ENCODE data around the gene ZNF710. TPM values are rescaled to one million over a fixed set of nuclear protein-coding genes. Genes with fewer than 3 reads are reported as not detected.

The ZNF710 gene
- total RNA-seq, 1 donor from 2014 or later, result 26.9 TPM

DNA sequence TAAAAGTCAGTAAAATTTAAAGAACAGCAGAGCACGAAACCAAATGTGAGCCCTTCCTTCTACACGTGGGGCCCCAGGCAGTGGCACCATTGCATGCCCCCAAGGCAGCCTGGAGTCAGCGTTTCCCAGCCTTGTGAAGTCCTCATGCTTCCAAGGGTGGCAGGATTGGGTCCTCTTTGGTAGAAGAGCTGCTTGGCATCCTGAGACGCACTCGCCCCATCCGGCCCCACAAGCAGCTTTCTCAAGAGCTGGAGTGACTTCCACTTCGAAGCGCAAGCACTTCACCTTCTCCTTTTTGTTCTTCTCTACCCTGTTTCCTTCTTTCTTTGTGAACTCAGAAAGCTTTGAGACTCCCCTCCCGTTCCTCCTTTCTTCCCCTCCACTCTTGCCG is 34.7 kb downstream of the ZNF710 start:
- no peaks in the 10 kb centered on the region for H3K27me3 ChIP-seq (ENCODE audit: insufficient read depth, low read length)
- TF ChIP-seq, protein P1, sequence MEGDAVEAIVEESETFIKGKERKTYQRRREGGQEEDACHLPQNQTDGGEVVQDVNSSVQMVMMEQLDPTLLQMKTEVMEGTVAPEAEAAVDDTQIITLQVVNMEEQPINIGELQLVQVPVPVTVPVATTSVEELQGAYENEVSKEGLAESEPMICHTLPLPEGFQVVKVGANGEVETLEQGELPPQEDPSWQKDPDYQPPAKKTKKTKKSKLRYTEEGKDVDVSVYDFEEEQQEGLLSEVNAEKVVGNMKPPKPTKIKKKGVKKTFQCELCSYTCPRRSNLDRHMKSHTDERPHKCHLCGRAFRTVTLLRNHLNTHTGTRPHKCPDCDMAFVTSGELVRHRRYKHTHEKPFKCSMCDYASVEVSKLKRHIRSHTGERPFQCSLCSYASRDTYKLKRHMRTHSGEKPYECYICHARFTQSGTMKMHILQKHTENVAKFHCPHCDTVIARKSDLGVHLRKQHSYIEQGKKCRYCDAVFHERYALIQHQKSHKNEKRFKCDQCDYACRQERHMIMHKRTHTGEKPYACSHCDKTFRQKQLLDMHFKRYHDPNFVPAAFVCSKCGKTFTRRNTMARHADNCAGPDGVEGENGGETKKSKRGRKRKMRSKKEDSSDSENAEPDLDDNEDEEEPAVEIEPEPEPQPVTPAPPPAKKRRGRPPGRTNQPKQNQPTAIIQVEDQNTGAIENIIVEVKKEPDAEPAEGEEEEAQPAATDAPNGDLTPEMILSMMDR (IDR thresholded peaks at IDR 0.05; ENCODE audit: insufficient read depth, low read depth, low read length), result no peak
- no peak for TF ChIP-seq EZH2 (IDR thresholded peaks at IDR 0.05; ENCODE audit: insufficient read depth, low read length)
- Mint-ChIP-seq H3K4me3 (ENCODE audit: unreplicated experiment) (peak overlapping the region; percentile 62), H3K27me3 (ENCODE audit: low read depth, unreplicated experiment) (no peaks in the 10 kb centered on the region), H3K4me1 (ENCODE audit: low read depth, unreplicated experiment) (peaks cover 42% of the 10 kb centered on the region), H3K27ac (ENCODE audit: unreplicated experiment) (peak overlapping the region; percentile 86), H3K36me3 (ENCODE audit: low read depth, unreplicated experiment) (no peaks in the 10 kb centered on the region), H3K9me3 (ENCODE audit: unreplicated experiment) (no peaks in the 10 kb centered on the region)
- H3K4me3 ChIP-seq (ENCODE audit: insufficient read depth, low read depth, low read length), result no peak overlapping the region
- H3K27ac ChIP-seq (ENCODE audit: low read depth, low read length), result no peak overlapping the region
- H3K4me2 ChIP-seq (ENCODE audit: low read length), result peak overlapping the region; percentile 55
- no peaks in the 10 kb centered on the region for H3K36me3 ChIP-seq (ENCODE audit: insufficient read depth, low read length)
- peaks cover 48% of the 10 kb centered on the region for H3K79me2 ChIP-seq (ENCODE audit: insufficient read depth, low read length)
- H2AFZ ChIP-seq (ENCODE audit: low read depth, low read length), result peak overlapping the region; percentile 5
- H3K9me3 ChIP-seq (ENCODE audit: insufficient read depth, low read depth, low read length), result no peaks in the 10 kb centered on the region
- DNase-seq (ENCODE audit: low read depth) (no peak), FAIRE-seq (no peak)
- H3K9ac ChIP-seq (ENCODE audit: low read length), result no peak overlapping the region
- H3K4me1 ChIP-seq (ENCODE audit: insufficient read depth, low read length), result peaks cover 40% of the 10 kb centered on the region
- peaks cover 32% of the 10 kb centered on the region for H4K20me1 ChIP-seq (ENCODE audit: insufficient read depth, low read length)

DNA sequence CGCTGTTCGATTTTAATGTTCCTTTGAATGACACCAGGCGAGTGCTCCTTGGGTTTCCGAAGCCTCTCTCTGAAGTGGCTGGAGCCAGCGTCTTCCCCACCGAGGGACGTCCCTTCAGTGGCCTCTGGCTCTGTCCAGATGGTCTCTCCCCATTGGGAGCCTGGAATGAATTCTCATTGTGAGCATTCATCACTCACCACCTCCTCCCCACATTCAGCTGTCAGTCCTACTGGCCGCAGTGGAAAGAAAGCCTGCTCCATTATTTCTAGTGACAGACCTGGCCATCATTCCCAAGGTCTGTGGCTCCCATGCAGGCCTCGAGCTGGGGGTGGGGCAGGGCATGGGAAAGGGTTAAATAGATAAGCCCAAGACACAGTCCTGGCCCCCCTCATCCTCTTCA is 35.2 kb downstream of the ZNF710 start:
- no peak overlapping the region for H3K27ac ChIP-seq (ENCODE audit: low read depth, low read length)
- DNase-seq (ENCODE audit: low read depth) (no peak), FAIRE-seq (no peak)
- H3K4me3 Mint-ChIP-seq (ENCODE audit: unreplicated experiment), result no peak overlapping the region
- no peak overlapping the region for H2AFZ ChIP-seq (ENCODE audit: low read depth, low read length)
- no peaks in the 10 kb centered on the region for H3K9me3 Mint-ChIP-seq (ENCODE audit: unreplicated experiment)
- H3K27me3 Mint-ChIP-seq (ENCODE audit: low read depth, unreplicated experiment), result no peaks in the 10 kb centered on the region
- H3K9me3 ChIP-seq (ENCODE audit: insufficient read depth, low read depth, low read length), result no peaks in the 10 kb centered on the region
- no peak overlapping the region for H3K27ac Mint-ChIP-seq (ENCODE audit: unreplicated experiment)
- H4K20me1 ChIP-seq (ENCODE audit: insufficient read depth, low read length), result peaks cover 31% of the 10 kb centered on the region
- peaks cover 45% of the 10 kb centered on the region for H3K4me1 Mint-ChIP-seq (ENCODE audit: low read depth, unreplicated experiment)
- H3K36me3 ChIP-seq (ENCODE audit: insufficient read depth, low read length), result no peaks in the 10 kb centered on the region
- no peak overlapping the region for H3K9ac ChIP-seq (ENCODE audit: low read length)
- TF ChIP-seq, protein P1 (IDR thresholded peaks at IDR 0.05; ENCODE audit: insufficient read depth, low read depth, low read length), result no peak
- TF ChIP-seq EZH2 (IDR thresholded peaks at IDR 0.05; ENCODE audit: insufficient read depth, low read length), result no peak
- H3K79me2 ChIP-seq (ENCODE audit: insufficient read depth, low read length), result peaks cover 48% of the 10 kb centered on the region
- no peaks in the 10 kb centered on the region for H3K36me3 Mint-ChIP-seq (ENCODE audit: low read depth, unreplicated experiment)
- H3K4me1 ChIP-seq (ENCODE audit: insufficient read depth, low read length), result peaks cover 40% of the 10 kb centered on the region
- H3K4me3 ChIP-seq (ENCODE audit: insufficient read depth, low read depth, low read length), result no peak overlapping the region
- no peak overlapping the region for H3K4me2 ChIP-seq (ENCODE audit: low read length)
- no peaks in the 10 kb centered on the region for H3K27me3 ChIP-seq (ENCODE audit: insufficient read depth, low read length)

DNA sequence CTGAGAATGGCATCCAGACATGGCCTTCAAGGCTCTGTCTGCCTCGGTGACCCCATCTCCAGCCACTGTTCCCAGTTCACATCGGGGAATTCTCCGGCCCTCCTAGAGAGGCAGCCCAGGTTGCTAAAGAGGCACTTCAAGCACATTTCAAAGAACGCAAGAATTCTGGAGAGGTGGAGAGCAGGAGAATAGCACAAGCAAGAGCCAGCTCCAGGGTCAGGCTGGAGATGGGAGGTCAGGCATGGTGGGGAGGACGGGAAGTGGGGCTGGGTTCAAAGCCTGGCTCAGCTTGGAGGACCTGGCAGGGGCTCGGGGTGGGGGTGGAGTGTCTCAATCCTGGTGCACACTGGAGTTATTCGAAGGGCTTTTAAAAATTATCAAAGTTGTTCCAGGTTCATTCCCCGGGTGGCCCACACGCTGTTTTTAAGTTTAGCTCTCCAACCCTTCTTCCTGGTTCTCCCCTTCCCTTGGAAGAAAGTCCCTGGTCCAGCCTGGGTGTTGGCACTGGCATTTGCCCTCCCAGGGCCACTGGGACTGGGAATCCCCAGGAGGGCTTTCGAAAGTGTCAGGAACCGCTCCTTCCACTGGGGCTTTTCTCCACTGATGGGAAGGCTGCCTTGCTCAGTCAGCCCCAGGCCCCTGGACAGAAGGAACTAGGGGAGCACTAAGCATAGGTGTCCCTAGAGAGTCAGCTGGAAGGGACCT is 35.8 kb downstream of the ZNF710 start:
- no peaks in the 10 kb centered on the region for H3K9me3 ChIP-seq (ENCODE audit: insufficient read depth, low read depth, low read length)
- H4K20me1 ChIP-seq (ENCODE audit: insufficient read depth, low read length), result peaks cover 28% of the 10 kb centered on the region
- Mint-ChIP-seq H3K27me3 (ENCODE audit: low read depth, unreplicated experiment) (no peaks in the 10 kb centered on the region), H3K4me1 (ENCODE audit: low read depth, unreplicated experiment) (peaks cover 48% of the 10 kb centered on the region), H3K4me3 (ENCODE audit: unreplicated experiment) (no peak overlapping the region), H3K27ac (ENCODE audit: unreplicated experiment) (peak overlapping the region; percentile 83), H3K9me3 (ENCODE audit: unreplicated experiment) (no peaks in the 10 kb centered on the region), H3K36me3 (ENCODE audit: low read depth, unreplicated experiment) (no peaks in the 10 kb centered on the region)
- H3K4me2 ChIP-seq (ENCODE audit: low read length), result peak overlapping the region; percentile 61
- peaks cover 48% of the 10 kb centered on the region for H3K79me2 ChIP-seq (ENCODE audit: insufficient read depth, low read length)
- peak overlapping the region; percentile 0 for H3K27ac ChIP-seq (ENCODE audit: low read depth, low read length)
- TF ChIP-seq, protein P1 (IDR thresholded peaks at IDR 0.05; ENCODE audit: insufficient read depth, low read depth, low read length), result no peak
- no peak for TF ChIP-seq EZH2 (IDR thresholded peaks at IDR 0.05; ENCODE audit: insufficient read depth, low read length)
- no peak overlapping the region for H2AFZ ChIP-seq (ENCODE audit: low read depth, low read length)
- peaks cover 40% of the 10 kb centered on the region for H3K4me1 ChIP-seq (ENCODE audit: insufficient read depth, low read length)
- H3K27me3 ChIP-seq (ENCODE audit: insufficient read depth, low read length), result no peaks in the 10 kb centered on the region
- FAIRE-seq, result no peak
- H3K4me3 ChIP-seq (ENCODE audit: insufficient read depth, low read depth, low read length), result no peak overlapping the region
- H3K9ac ChIP-seq (ENCODE audit: low read length), result no peak overlapping the region
- no peak for DNase-seq (ENCODE audit: low read depth)
- no peaks in the 10 kb centered on the region for H3K36me3 ChIP-seq (ENCODE audit: insufficient read depth, low read length)
